ENCODE results near the gene FKBP2. TPM values are rescaled to one million over a fixed set of nuclear protein-coding genes. Genes with fewer than 3 reads are reported as not detected.

The FKBP2 gene
- total RNA-seq, 1 experiment from 2014 or later = 70.2 TPM

DNA sequence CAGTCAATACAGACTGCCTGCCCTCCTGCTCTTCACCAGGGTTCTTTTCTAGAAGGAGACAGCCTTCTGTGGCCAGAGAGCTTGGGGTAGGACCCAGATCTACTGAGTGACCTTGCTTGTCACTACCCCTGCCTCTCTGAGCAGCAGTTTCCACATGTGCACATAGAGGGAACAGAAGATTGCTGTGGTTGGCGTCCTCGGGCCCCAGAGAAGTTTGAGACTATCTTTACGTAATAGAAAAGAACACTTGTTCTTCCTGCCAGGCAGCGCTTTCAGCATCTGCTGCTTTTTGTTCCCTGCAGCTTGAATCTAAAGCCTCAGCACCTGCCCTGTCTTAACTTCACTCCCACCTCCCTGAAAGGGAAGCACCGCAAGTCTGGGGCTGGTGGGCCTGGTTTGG lies 1.9 kb upstream of the FKBP2 start:
- no peaks in the 10 kb centered on the region for H3K27me3 ChIP-seq (replicated peaks; ENCODE audit: control insufficient read depth, insufficient read depth, low read length)
- intact Hi-C loops (cut with micrococcal nuclease; ENCODE audit: unreplicated experiment) = no loop called here
- DNase-seq = no peak
- BruUV-seq (replicated peaks) = no TSS peak
- H3K27me3 Mint-ChIP-seq (ENCODE audit: insufficient read depth, unreplicated experiment) = no peaks in the 10 kb centered on the region
- H3K4me3 Mint-ChIP-seq (ENCODE audit: unreplicated experiment) = no peak overlapping the region
- peaks cover 15% of the 10 kb centered on the region for H3K4me1 Mint-ChIP-seq (ENCODE audit: low read depth, unreplicated experiment)
- peaks cover 24% of the 10 kb centered on the region for H3K4me1 ChIP-seq
- H3K27ac Mint-ChIP-seq (ENCODE audit: unreplicated experiment) = no peak overlapping the region
- peaks cover 58% of the 10 kb centered on the region for H3K36me3 Mint-ChIP-seq (ENCODE audit: insufficient read depth, unreplicated experiment)
- H3K9me3 Mint-ChIP-seq (ENCODE audit: unreplicated experiment) = no peaks in the 10 kb centered on the region
- ChIA-PET CTCF (interaction anchor here (0.8 kb wide), 1 partner anchor 53 kb away, joined by 3 read pairs; the partner anchor contains the start of gene STIP1), POLR2A (interaction anchor here (0.7 kb wide), 1 partner anchor 79 kb away, joined by 5 read pairs; the partner anchor contains the start of genes PRDX5 and TRMT112)
- no peak overlapping the region for H3K4me3 ChIP-seq (ENCODE audit: low read depth, low read length)
- TF ChIP-seq, protein P1, sequence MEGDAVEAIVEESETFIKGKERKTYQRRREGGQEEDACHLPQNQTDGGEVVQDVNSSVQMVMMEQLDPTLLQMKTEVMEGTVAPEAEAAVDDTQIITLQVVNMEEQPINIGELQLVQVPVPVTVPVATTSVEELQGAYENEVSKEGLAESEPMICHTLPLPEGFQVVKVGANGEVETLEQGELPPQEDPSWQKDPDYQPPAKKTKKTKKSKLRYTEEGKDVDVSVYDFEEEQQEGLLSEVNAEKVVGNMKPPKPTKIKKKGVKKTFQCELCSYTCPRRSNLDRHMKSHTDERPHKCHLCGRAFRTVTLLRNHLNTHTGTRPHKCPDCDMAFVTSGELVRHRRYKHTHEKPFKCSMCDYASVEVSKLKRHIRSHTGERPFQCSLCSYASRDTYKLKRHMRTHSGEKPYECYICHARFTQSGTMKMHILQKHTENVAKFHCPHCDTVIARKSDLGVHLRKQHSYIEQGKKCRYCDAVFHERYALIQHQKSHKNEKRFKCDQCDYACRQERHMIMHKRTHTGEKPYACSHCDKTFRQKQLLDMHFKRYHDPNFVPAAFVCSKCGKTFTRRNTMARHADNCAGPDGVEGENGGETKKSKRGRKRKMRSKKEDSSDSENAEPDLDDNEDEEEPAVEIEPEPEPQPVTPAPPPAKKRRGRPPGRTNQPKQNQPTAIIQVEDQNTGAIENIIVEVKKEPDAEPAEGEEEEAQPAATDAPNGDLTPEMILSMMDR (IDR thresholded peaks at IDR 0.05; ENCODE audit: insufficient read depth in 1 of 2, low read depth in 1 of 2, low read length in 1 of 2, severe bottlenecking in 1 of 2, unreplicated experiment in 1 of 2) = no peak
- H3K9me3 ChIP-seq = no peaks in the 10 kb centered on the region
- H3K36me3 ChIP-seq (ENCODE audit: control insufficient read depth, insufficient read depth, low read length) = peaks cover 3% of the 10 kb centered on the region; the same call in 1 of the 2 replicates

- no peaks in the 10 kb centered on the region for H3K27me3 Mint-ChIP-seq (ENCODE audit: insufficient read depth, unreplicated experiment)
- H3K4me3 Mint-ChIP-seq (ENCODE audit: unreplicated experiment) = peak overlapping the region; percentile 88
- H3K27me3 ChIP-seq (replicated peaks; ENCODE audit: control insufficient read depth, insufficient read depth, low read length) = no peaks in the 10 kb centered on the region
- peaks cover 15% of the 10 kb centered on the region for H3K4me1 Mint-ChIP-seq (ENCODE audit: low read depth, unreplicated experiment)
- ChIA-PET POLR2A (interaction anchor here (0.7 kb wide), 1 partner anchor 78 kb away, joined by 5 read pairs; the partner anchor contains the start of genes PRDX5 and TRMT112), CTCF (no interaction called here)
- H3K36me3 ChIP-seq (ENCODE audit: control insufficient read depth, insufficient read depth, low read length) = peaks cover 3% of the 10 kb centered on the region; the same call in 1 of the 2 replicates
- H3K4me1 ChIP-seq = peaks cover 24% of the 10 kb centered on the region
- TF ChIP-seq, protein P1 (IDR thresholded peaks at IDR 0.05; ENCODE audit: insufficient read depth in 1 of 2, low read depth in 1 of 2, low read length in 1 of 2, severe bottlenecking in 1 of 2, unreplicated experiment in 1 of 2) = no peak
- peak overlapping the region; percentile 90 for H3K27ac Mint-ChIP-seq (ENCODE audit: unreplicated experiment)
- no peaks in the 10 kb centered on the region for H3K9me3 ChIP-seq
- DNase-seq = no peak
- intact Hi-C loops (cut with micrococcal nuclease; ENCODE audit: unreplicated experiment) = loop anchor here (2.0 kb wide), 1 partner anchor 65 kb away; the partner anchor contains the start of gene ESRRA
- no TSS peak for BruUV-seq (replicated peaks)
- peaks cover 63% of the 10 kb centered on the region for H3K36me3 Mint-ChIP-seq (ENCODE audit: insufficient read depth, unreplicated experiment)
- H3K4me3 ChIP-seq (ENCODE audit: low read depth, low read length) = peak overlapping the region; percentile 95
- H3K9me3 Mint-ChIP-seq (ENCODE audit: unreplicated experiment) = no peaks in the 10 kb centered on the region
Observed at GRCh38 chr11:64239662-64240434, 1.0 kb upstream of the FKBP2 start.

DNA sequence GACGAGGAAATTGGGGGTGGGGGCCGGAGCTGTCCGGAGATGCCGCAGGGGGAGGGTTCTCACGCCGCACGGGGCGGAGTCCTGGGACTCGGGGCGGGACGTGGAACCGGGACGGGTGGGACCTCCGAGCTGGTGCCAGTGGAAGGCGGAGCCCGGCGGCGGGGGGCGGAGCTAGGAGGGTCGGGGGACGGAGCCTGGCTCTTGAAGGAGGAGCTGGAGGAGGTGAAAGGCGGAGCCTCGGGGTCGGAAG lies 271 bp downstream of the FKBP2 start:
- peaks cover 19% of the 10 kb centered on the region for H3K4me1 ChIP-seq
- intact Hi-C loops (cut with micrococcal nuclease; ENCODE audit: unreplicated experiment) = loop anchor here (1.0 to 2.0 kb wide), 2 partner anchors 56 to 64 kb away; partner anchors contain the start of gene ESRRA
- H3K4me3 ChIP-seq (ENCODE audit: low read depth, low read length) = peak overlapping the region; percentile 95
- H3K4me3 Mint-ChIP-seq (ENCODE audit: unreplicated experiment) = peak overlapping the region; percentile 88
- H3K9me3 Mint-ChIP-seq (ENCODE audit: unreplicated experiment) = no peaks in the 10 kb centered on the region
- TF ChIP-seq, protein P1 (IDR thresholded peaks at IDR 0.05; ENCODE audit: insufficient read depth in 1 of 2, low read depth in 1 of 2, low read length in 1 of 2, severe bottlenecking in 1 of 2, unreplicated experiment in 1 of 2) = no peak
- H3K27ac Mint-ChIP-seq (ENCODE audit: unreplicated experiment) = peak overlapping the region; percentile 90
- H3K27me3 Mint-ChIP-seq (ENCODE audit: insufficient read depth, unreplicated experiment) = no peaks in the 10 kb centered on the region
- ChIA-PET POLR2A (interaction anchor here (0.5 to 1.6 kb wide), 17 partner anchors 9 to 1454 kb away, joined by 3 to 15 read pairs (median 5); partner anchors contain the start of genes DNAJC4, ESRRA, NUDT22 and PRDX5), CTCF (interaction anchor here (0.6 to 1.1 kb wide), 8 partner anchors 9 to 1182 kb away, joined by 3 to 13 read pairs (median 3); partner anchors contain the start of genes ESRRA and STIP1)
- H3K36me3 Mint-ChIP-seq (ENCODE audit: insufficient read depth, unreplicated experiment) = peaks cover 64% of the 10 kb centered on the region
- DNase-seq = peak; percentile 100
- H3K9me3 ChIP-seq = no peaks in the 10 kb centered on the region
- peaks cover 15% of the 10 kb centered on the region for H3K4me1 Mint-ChIP-seq (ENCODE audit: low read depth, unreplicated experiment)
- H3K36me3 ChIP-seq (ENCODE audit: control insufficient read depth, insufficient read depth, low read length) = peaks cover 3% of the 10 kb centered on the region; the same call in 1 of the 2 replicates
- H3K27me3 ChIP-seq (replicated peaks; ENCODE audit: control insufficient read depth, insufficient read depth, low read length) = no peaks in the 10 kb centered on the region
- BruUV-seq (replicated peaks) = no TSS peak
